CD4-positive, alpha-beta memory T cell (primary cell): ENCODE results near the gene VTI1A. TPM values are rescaled to one million over a fixed set of nuclear protein-coding genes. Genes with fewer than 3 reads are reported as not detected.
"Not testable (repeated sequence)": the region's sequence is repeated elsewhere in the genome, so short reads cannot be mapped to it uniquely, and the experiment has no call there.

Experiments used
- CTCF ChIA-PET: fragments of 350-600 bp; sonication (Branson Sonifier 250); formaldehyde crosslinking; loops from one replicate; lab custom pipeline; 2021; ENCODE audit warnings: inconsistent platforms; ENCODE audit not compliant: partially characterized antibody; lab: Charles Lee
- POLR2A ChIA-PET: fragments of 350-600 bp; sonication (Branson Sonifier 250); formaldehyde crosslinking; loops from one replicate; lab custom pipeline; 2021; ENCODE audit not compliant: partially characterized antibody; lab: Charles Lee
- DNase-seq, 5 donors: peaks; one replicate each; pipeline versions ENCODE4 v3.0.0 to v3.0.0-alpha.2; 2020 to 2022; ENCODE audit warnings: mixed read lengths in 1 of 5
- H3K27ac ChIP-seq: one replicate; pipeline ENCODE4 v1.7.0; 2013; ENCODE audit warnings: low read depth, low read length
- H3K27me3 ChIP-seq: 2 replicates; pipeline ENCODE4 v1.7.0; 2013; ENCODE audit warnings: mild to moderate bottlenecking, low read length, moderate library complexity; ENCODE audit not compliant: insufficient read depth
- H3K36me3 ChIP-seq: 2 replicates; pipeline ENCODE4 v1.7.0; 2013; ENCODE audit warnings: mild to moderate bottlenecking, low read length, moderate library complexity; ENCODE audit not compliant: insufficient read depth
- H3K4me1 ChIP-seq: 2 replicates; pipeline ENCODE4 v1.7.0; 2013; ENCODE audit warnings: mild to moderate bottlenecking, low read length, moderate library complexity; ENCODE audit not compliant: insufficient read depth
- H3K4me3 ChIP-seq, 2 donors: one replicate each; pipeline ENCODE4 v1.7.0; 2013; ENCODE audit warnings: low read length in 2 of 2, mild to moderate bottlenecking in 1 of 2
- H3K9me3 ChIP-seq, 2 donors: one replicate each; pipeline ENCODE4 v1.7.0; 2013; ENCODE audit warnings: low read length in 2 of 2, control low read depth in 1 of 2; ENCODE audit not compliant: control insufficient read depth in 1 of 2
- H3K27ac Mint-ChIP-seq, 7 donors: one replicate each; pipeline ENCODE4 v1.8.0; 2020 to 2021; ENCODE audit warnings: mixed read lengths in 7 of 7, mild to moderate bottlenecking in 6 of 7, inconsistent platforms in 3 of 7, moderate library complexity in 3 of 7
- H3K27me3 Mint-ChIP-seq, 2 donors: one replicate each; pipeline ENCODE4 v1.8.0; 2020 to 2021; ENCODE audit warnings: mixed read lengths in 2 of 2
- H3K36me3 Mint-ChIP-seq, 2 donors: one replicate each; pipeline ENCODE4 v1.8.0; 2020 to 2021; ENCODE audit warnings: mixed read lengths in 2 of 2, inconsistent platforms in 1 of 2, mild to moderate bottlenecking in 1 of 2
- H3K4me1 Mint-ChIP-seq, 4 donors: one replicate each; pipeline ENCODE4 v1.8.0; 2020 to 2021; ENCODE audit warnings: mixed read lengths in 4 of 4, mild to moderate bottlenecking in 1 of 4
- H3K4me3 Mint-ChIP-seq, 8 donors: one replicate each; pipeline ENCODE4 v1.8.0; 2020 to 2021; ENCODE audit warnings: mixed read lengths in 8 of 8, mild to moderate bottlenecking in 7 of 8, moderate library complexity in 6 of 8, inconsistent platforms in 3 of 8
- H3K9me3 Mint-ChIP-seq, 8 donors: one replicate each; pipeline ENCODE4 v1.8.0; 2020 to 2021; ENCODE audit warnings: mixed read lengths in 8 of 8, mild to moderate bottlenecking in 5 of 8, inconsistent platforms in 3 of 8, moderate library complexity in 1 of 8
- intact Hi-C: fragments of 100-400 bp; cut with micrococcal nuclease; formaldehyde crosslinking; loops from one replicate; pipeline ENCODE4 v1.15.1; 2023
- polyA plus RNA-seq, 2 donors: library from polyadenylated mRNA; unstranded; fragments of 300-500 nt; fragmentation: Illumina TruSeq; gene quantifications; one replicate each; pipeline ENCODE4 v1.2.3, GENCODE V29; 2021
- total RNA-seq, 2 experiments: library from RNA; stranded (reverse); gene quantifications; one replicate each; pipeline ENCODE4 v1.2.3, GENCODE V29; 2021

Gene VTI1A
- total and polyA plus RNA-seq, 4 experiments from 2014 or later: 24.4 to 48.5 (median 40.0) TPM

- Mint-ChIP-seq H3K9me3 (no peaks in the 10 kb centered on the region), H3K27me3 (no peaks in the 10 kb centered on the region), H3K4me1 (peaks cover 0 to 3% (median 0%) of the 10 kb centered on the region in 4 donors), H3K4me3 (no peak overlapping the region), H3K27ac (no peak overlapping the region), H3K36me3 (peaks cover 7 to 16% of the 10 kb centered on the region in 2 donors)
- no peaks in the 10 kb centered on the region for H3K9me3 ChIP-seq
- no peaks in the 10 kb centered on the region for H3K36me3 ChIP-seq
- no peaks in the 10 kb centered on the region for H3K4me1 ChIP-seq
- peak in 4 of 5 donors; percentile 4 to 15 (median 12) for DNase-seq
- ChIA-PET CTCF (interaction anchor here (0.7 to 6.2 kb wide), 10 partner anchors 9 to 663 kb away, joined by 3 to 50 read pairs (median 4); no protein-coding TSS in a partner anchor), POLR2A (interaction anchor here (0.6 kb wide), 1 partner anchor 185 kb away, joined by 3 read pairs; no protein-coding TSS in a partner anchor)
- no peaks in the 10 kb centered on the region for H3K27me3 ChIP-seq
- no peak overlapping the region for H3K4me3 ChIP-seq
- H3K27ac ChIP-seq: no peak overlapping the region
- intact Hi-C loops: no loop called here
Measured at GRCh38 chr10:112721080-112721698, 274.2 kb downstream of the VTI1A start.

GRCh38 chr10:112722758-112723157 is 275.7 kb downstream of the VTI1A start:
- ChIA-PET POLR2A (no interaction called here), CTCF (interaction anchor here (0.8 to 6.2 kb wide), 3 partner anchors 12 to 662 kb away, joined by 3 to 50 read pairs (median 12); no protein-coding TSS in a partner anchor)
- DNase-seq: no peak
- Histone ChIP-seq H3K4me1 (no peaks in the 10 kb centered on the region), H3K4me3 (no peak overlapping the region), H3K27me3 (no peaks in the 10 kb centered on the region), H3K9me3 (no peaks in the 10 kb centered on the region), H3K27ac (no peak overlapping the region), H3K36me3 (no peaks in the 10 kb centered on the region)
- Mint-ChIP-seq H3K4me3 (no peak overlapping the region), H3K27me3 (no peaks in the 10 kb centered on the region), H3K9me3 (no peaks in the 10 kb centered on the region), H3K27ac (no peak overlapping the region), H3K4me1 (peaks cover 0 to 2% (median 0%) of the 10 kb centered on the region in 4 donors), H3K36me3 (peaks cover 4 to 16% of the 10 kb centered on the region in 2 donors)
- intact Hi-C loops: no loop called here

GRCh38 chr10:112723876-112724275 is 276.9 kb downstream of the VTI1A start:
- no peaks in the 10 kb centered on the region for H3K27me3 Mint-ChIP-seq
- Histone ChIP-seq H3K9me3 (no peaks in the 10 kb centered on the region), H3K27me3 (no peaks in the 10 kb centered on the region), H3K4me3 (no peak overlapping the region), H3K36me3 (no peaks in the 10 kb centered on the region), H3K27ac (no peak overlapping the region), H3K4me1 (no peaks in the 10 kb centered on the region)
- H3K9me3 Mint-ChIP-seq: no peaks in the 10 kb centered on the region
- intact Hi-C loops: no loop called here
- CTCF ChIA-PET: interaction anchor here (3.4 to 6.2 kb wide), 2 partner anchors 13 to 660 kb away, joined by 12 to 50 read pairs; no protein-coding TSS in a partner anchor
- H3K36me3 Mint-ChIP-seq: peaks cover 1 to 11% of the 10 kb centered on the region in 2 donors
- POLR2A ChIA-PET: no interaction called here
- peaks cover 0 to 2% (median 0%) of the 10 kb centered on the region in 4 donors for H3K4me1 Mint-ChIP-seq
- H3K27ac Mint-ChIP-seq: no peak overlapping the region
- DNase-seq: no peak
- no peak overlapping the region for H3K4me3 Mint-ChIP-seq

DNA sequence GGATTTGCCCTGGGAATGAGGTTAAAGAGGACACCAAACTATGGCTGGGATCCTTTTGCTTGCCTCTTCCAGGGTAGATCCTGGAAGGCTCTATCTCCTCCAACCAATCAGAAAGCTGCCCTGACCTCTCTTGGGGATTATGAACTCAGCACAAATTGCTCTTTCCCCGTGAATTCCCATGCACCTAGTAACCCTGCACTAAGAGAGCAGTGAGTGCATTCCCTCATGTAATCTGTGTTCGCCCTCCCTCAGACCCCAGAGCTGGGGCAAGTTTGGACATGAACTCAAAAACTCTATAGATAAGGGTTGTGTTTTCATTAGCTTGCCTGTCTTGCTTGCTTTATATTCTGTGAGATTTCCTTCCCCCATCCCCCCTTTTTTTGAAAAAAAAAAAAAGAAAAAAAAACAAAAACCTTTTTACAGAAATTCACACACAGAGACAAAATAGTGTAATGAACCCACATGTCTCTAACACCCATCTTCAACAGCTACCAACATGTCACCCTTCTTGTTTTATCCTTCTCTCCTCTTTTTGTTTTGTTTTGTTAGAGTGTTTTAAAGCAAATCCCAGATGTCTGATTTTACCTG is 277.5 kb downstream of the VTI1A start:
- DNase-seq: no peak
- no peaks in the 10 kb centered on the region for H3K36me3 ChIP-seq
- H3K27me3 ChIP-seq: no peaks in the 10 kb centered on the region
- Mint-ChIP-seq H3K4me3 (no peak overlapping the region), H3K9me3 (no peaks in the 10 kb centered on the region), H3K4me1 (peaks cover 0 to 2% (median under 1%) of the 10 kb centered on the region in 4 donors), H3K27me3 (no peaks in the 10 kb centered on the region), H3K36me3 (peaks cover 0 to 13% of the 10 kb centered on the region in 2 donors), H3K27ac (no peak overlapping the region)
- no peaks in the 10 kb centered on the region for H3K9me3 ChIP-seq
- no peak overlapping the region for H3K27ac ChIP-seq
- H3K4me3 ChIP-seq: no peak overlapping the region
- POLR2A ChIA-PET: no interaction called here
- no peaks in the 10 kb centered on the region for H3K4me1 ChIP-seq
- CTCF ChIA-PET: interaction anchor here (1.0 kb wide), 1 partner anchor 660 kb away, joined by 3 read pairs; no protein-coding TSS in a partner anchor
- intact Hi-C loops: no loop called here

DNA sequence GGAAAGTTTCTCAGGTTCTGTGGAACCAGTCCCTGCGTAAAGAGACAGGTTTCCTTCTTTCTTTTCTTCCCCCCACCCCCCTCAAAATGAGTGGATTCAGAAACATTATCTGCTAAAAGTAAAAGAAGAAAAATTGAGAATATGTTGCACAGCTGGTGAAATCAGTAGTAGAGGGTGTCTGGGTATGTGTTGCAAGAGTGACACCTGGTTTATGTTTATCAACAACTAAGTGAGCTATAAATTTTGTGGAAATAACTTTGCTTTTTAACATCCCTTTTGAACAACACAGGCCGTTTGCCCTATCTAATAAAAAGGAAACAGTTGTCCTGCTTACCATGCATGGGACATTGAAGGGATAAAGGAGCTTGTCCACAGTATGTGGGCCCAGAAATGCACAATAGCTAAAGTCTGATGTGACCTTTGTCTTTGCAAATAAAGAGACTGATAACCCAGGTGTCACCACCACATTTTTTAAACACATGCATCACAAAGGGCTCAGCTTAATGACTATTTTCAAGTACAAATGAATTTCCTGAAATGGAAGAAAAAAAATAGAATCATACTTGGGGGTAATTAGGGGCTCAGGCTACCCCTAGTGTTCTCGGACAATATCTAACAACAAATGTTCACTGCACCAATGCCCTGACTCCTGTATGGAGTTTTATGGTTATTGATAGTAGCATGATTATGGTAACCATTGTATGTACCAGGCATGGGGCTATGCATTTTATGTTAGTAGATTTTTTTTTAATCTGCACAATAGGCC is 281.3 kb downstream of the VTI1A start:
- Histone ChIP-seq H3K9me3 (no peaks in the 10 kb centered on the region), H3K4me3 (no peak overlapping the region), H3K27ac (no peak overlapping the region), H3K27me3 (no peaks in the 10 kb centered on the region), H3K36me3 (no peaks in the 10 kb centered on the region), H3K4me1 (no peaks in the 10 kb centered on the region)
- Mint-ChIP-seq H3K4me1 (peaks cover 0 to 2% (median under 1%) of the 10 kb centered on the region in 4 donors), H3K36me3 (peaks cover 0 to 21% of the 10 kb centered on the region in 2 donors), H3K27ac (no peak overlapping the region), H3K9me3 (peaks cover 0 to 1% (median 0%) of the 10 kb centered on the region in 8 donors), H3K27me3 (no peaks in the 10 kb centered on the region), H3K4me3 (no peak overlapping the region)
- intact Hi-C loops: no loop called here
- ChIA-PET CTCF (interaction anchor here (2.0 kb wide), 1 partner anchor 9 kb away, joined by 5 read pairs; no protein-coding TSS in a partner anchor), POLR2A (no interaction called here)
- DNase-seq: no peak

DNA sequence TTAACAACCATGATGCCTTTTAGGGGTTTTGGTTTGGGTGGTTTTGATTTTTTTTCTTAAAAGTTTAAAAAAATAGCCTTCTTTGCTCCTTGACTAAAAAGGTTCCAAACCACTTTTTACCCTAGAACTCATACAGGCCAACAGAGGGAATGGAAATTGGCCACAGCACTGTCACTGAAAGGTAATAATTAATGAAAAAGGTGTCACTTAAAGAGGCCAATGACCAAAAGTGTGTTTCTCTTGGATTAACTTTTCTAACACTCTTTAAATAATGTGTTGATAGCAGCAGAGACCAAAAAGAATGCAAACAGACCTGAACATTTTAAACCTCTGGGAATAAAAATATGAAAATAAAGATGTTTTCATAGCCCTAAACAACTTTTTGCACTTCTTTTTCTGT is 282.0 kb downstream of the VTI1A start:
- peaks cover 0 to 1% (median 0%) of the 10 kb centered on the region in 8 donors for H3K9me3 Mint-ChIP-seq
- peaks cover 0 to 21% of the 10 kb centered on the region in 2 donors for H3K36me3 Mint-ChIP-seq
- H3K4me3 ChIP-seq: no peak overlapping the region
- H3K27me3 ChIP-seq: no peaks in the 10 kb centered on the region
- CTCF ChIA-PET: interaction anchor here (2.0 kb wide), 1 partner anchor 10 kb away, joined by 5 read pairs; no protein-coding TSS in a partner anchor
- H3K4me3 Mint-ChIP-seq: no peak overlapping the region
- H3K36me3 ChIP-seq: no peaks in the 10 kb centered on the region
- no peak overlapping the region for H3K27ac ChIP-seq
- no peak for DNase-seq
- H3K4me1 Mint-ChIP-seq: peaks cover 0 to 2% (median under 1%) of the 10 kb centered on the region in 4 donors
- no peaks in the 10 kb centered on the region for H3K27me3 Mint-ChIP-seq
- H3K9me3 ChIP-seq: no peaks in the 10 kb centered on the region
- H3K27ac Mint-ChIP-seq: no peak overlapping the region
- H3K4me1 ChIP-seq: no peaks in the 10 kb centered on the region
- POLR2A ChIA-PET: no interaction called here
- intact Hi-C loops: no loop called here

DNA sequence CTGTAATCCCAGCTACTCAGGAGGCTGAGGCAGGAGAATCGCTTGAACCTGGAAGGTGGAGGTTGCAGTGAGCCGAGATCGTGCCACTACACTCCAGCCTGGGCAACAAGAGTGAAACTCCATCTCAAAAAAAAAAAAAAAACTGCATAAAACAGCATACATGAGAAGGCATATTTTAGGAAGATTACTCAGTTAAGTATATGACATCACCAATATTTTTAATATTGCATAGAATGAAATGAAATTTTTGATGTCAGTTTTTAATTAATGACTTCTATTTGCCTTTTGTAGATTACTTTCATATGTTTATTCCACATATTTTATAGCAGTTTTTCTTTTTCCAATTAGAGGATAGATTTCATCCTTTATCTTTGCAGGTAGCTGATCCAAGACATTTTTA is 284.4 kb downstream of the VTI1A start:
- POLR2A ChIA-PET, H3K9me3 Mint-ChIP-seq, DNase-seq, H3K36me3 ChIP-seq, CTCF ChIA-PET, H3K9me3 ChIP-seq, H3K4me3 Mint-ChIP-seq, H3K27me3 Mint-ChIP-seq, H3K4me1 ChIP-seq, intact Hi-C loops, H3K4me1 Mint-ChIP-seq, H3K27me3 ChIP-seq, H3K27ac Mint-ChIP-seq, H3K4me3 ChIP-seq, H3K27ac ChIP-seq: not testable (repeated sequence)
- H3K36me3 Mint-ChIP-seq: peaks cover 1 to 13% of the 10 kb centered on the region in 2 donors
